ENCODE results near the gene CTNNB1.

- TF ChIP-seq CTCF (IDR thresholded peaks at IDR 0.05; ENCODE audit: low read depth, low read length) (no peak), POLR2A (IDR thresholded peaks at IDR 0.05; ENCODE audit: extremely low read depth, insufficient read length) (no peak), MYC (IDR thresholded peaks at IDR 0.05; ENCODE audit: low read depth, low read length) (no peak), MAX (IDR thresholded peaks at IDR 0.05; ENCODE audit: low read depth, low read length) (no peak)
Measured at GRCh38 chr3:41195946-41196345, 3.4 kb upstream of the CTNNB1 start.
